Liver (tissue), 9 donors: ENCODE results near the gene COQ8A. TPM values are rescaled to one million over a fixed set of nuclear protein-coding genes. Genes with fewer than 3 reads are reported as not detected.

ENCODE experiments used
- DNase-seq: peaks from one replicate; pipeline ENCODE4 v3.0.0-alpha.2; 2017; ENCODE audit warnings: low spot score
- H3K27ac ChIP-seq, 2 donors: one replicate each; pipeline ENCODE4 v1.7.0; 2013; ENCODE audit warnings: inconsistent platforms in 2 of 2, low read length in 2 of 2, control low read depth in 1 of 2, low read depth in 1 of 2, mild to moderate bottlenecking in 1 of 2
- H3K27me3 ChIP-seq, 4 donors: one replicate each; pipeline versions ENCODE4 v1.6.1 to v1.7.0; 2013; ENCODE audit warnings: low read length in 3 of 4, inconsistent platforms in 1 of 4, mild to moderate bottlenecking in 1 of 4, moderate library complexity in 1 of 4; ENCODE audit not compliant: control insufficient read depth in 4 of 4, insufficient read depth in 4 of 4
- H3K36me3 ChIP-seq, 4 donors: one replicate each; pipeline versions ENCODE4 v1.6.1 to v1.7.0; 2013; ENCODE audit warnings: low read length in 3 of 4, mild to moderate bottlenecking in 3 of 4, low read depth in 1 of 4, moderate library complexity in 1 of 4; ENCODE audit not compliant: control insufficient read depth in 4 of 4, insufficient read depth in 3 of 4
- H3K4me1 ChIP-seq, 4 donors: one replicate each; pipeline versions ENCODE4 v1.6.1 to v1.7.0; 2013; ENCODE audit warnings: low read length in 3 of 4, mild to moderate bottlenecking in 3 of 4, moderate library complexity in 1 of 4; ENCODE audit not compliant: control insufficient read depth in 4 of 4, insufficient read depth in 4 of 4
- H3K4me3 ChIP-seq, 3 donors: one replicate each; pipeline versions ENCODE4 v1.6.1 to v1.7.0; 2013; ENCODE audit warnings: low read length in 3 of 3, control low read depth in 1 of 3, low read depth in 1 of 3, mild to moderate bottlenecking in 1 of 3
- H3K9ac ChIP-seq, 2 donors: one replicate each; pipeline ENCODE4 v1.7.0; 2013; ENCODE audit warnings: low read length in 2 of 2, mild to moderate bottlenecking in 2 of 2, moderate library complexity in 2 of 2, control low read depth in 1 of 2, low read depth in 1 of 2
- H3K9me3 ChIP-seq, 4 donors: one replicate each; pipeline versions ENCODE4 v1.6.1 to v1.7.0; 2013; ENCODE audit warnings: low read length in 3 of 4; ENCODE audit not compliant: control insufficient read depth in 4 of 4
- ATF3 ChIP-seq: IDR thresholded peaks from 2 replicates; pipeline ENCODE4 v1.6.1; 2016; ENCODE audit warnings: antibody characterized with exemption
- CTCF ChIP-seq: fragments of 150-350 bp; IDR thresholded peaks from 2 replicates; pipeline ENCODE4 v1.5.1; 2017; ENCODE audit warnings: improper control_type of control experiment, low read depth, low read length; ENCODE audit not compliant: missing input control
- FOXA1 ChIP-seq: IDR thresholded peaks from 2 replicates; pipeline ENCODE4 v1.6.1; 2016; ENCODE audit warnings: antibody characterized with exemption
- FOXA2 ChIP-seq: IDR thresholded peaks from 2 replicates; pipeline ENCODE4 v1.6.1; 2016; ENCODE audit warnings: antibody characterized with exemption
- GABPA ChIP-seq, 2 donors: IDR thresholded peaks in 1 of 2; conservative IDR thresholded peaks in 1 of 2; 2 replicates each; pipeline ENCODE4 v1.6.1; 2016; ENCODE audit warnings: antibody characterized with exemption in 2 of 2, mild to moderate bottlenecking in 1 of 2, moderate library complexity in 1 of 2
- HNF4A ChIP-seq, 2 donors: conservative IDR thresholded peaks; 2 replicates each; pipeline ENCODE4 v1.6.1; 2016; ENCODE audit warnings: antibody characterized with exemption in 2 of 2, mild to moderate bottlenecking in 2 of 2
- HNF4G ChIP-seq: IDR thresholded peaks from 2 replicates; pipeline ENCODE4 v1.6.1; 2016; ENCODE audit warnings: antibody characterized with exemption
- JUND ChIP-seq, 2 donors: IDR thresholded peaks; 2 replicates each; pipeline ENCODE4 v1.6.1; 2016; ENCODE audit warnings: antibody characterized with exemption in 2 of 2
- MAX ChIP-seq: IDR thresholded peaks from 2 replicates; pipeline ENCODE4 v1.6.1; 2016; ENCODE audit warnings: antibody characterized with exemption
- NR2F2 ChIP-seq: IDR thresholded peaks from 2 replicates; pipeline ENCODE4 v1.6.1; 2016; ENCODE audit warnings: antibody characterized with exemption
- RAD21 ChIP-seq, 2 donors: IDR thresholded peaks; 2 replicates each; pipeline ENCODE4 v1.6.1; 2016; ENCODE audit warnings: antibody characterized with exemption in 2 of 2, mild to moderate bottlenecking in 2 of 2
- REST ChIP-seq: IDR thresholded peaks from 2 replicates; pipeline ENCODE4 v1.6.1; 2016; ENCODE audit warnings: antibody characterized with exemption, mild to moderate bottlenecking
- RXRA ChIP-seq, 2 donors: IDR thresholded peaks; 2 replicates each; pipeline ENCODE4 v1.6.1; 2017 to 2018; ENCODE audit warnings: antibody characterized with exemption in 2 of 2, mild to moderate bottlenecking in 1 of 2
- SP1 ChIP-seq: IDR thresholded peaks from 2 replicates; pipeline ENCODE4 v1.6.1; 2018; ENCODE audit warnings: antibody characterized with exemption, mild to moderate bottlenecking
- TAF1 ChIP-seq: conservative IDR thresholded peaks from 2 replicates; pipeline ENCODE4 v1.6.1; 2016; ENCODE audit warnings: antibody characterized with exemption, mild to moderate bottlenecking
- YY1 ChIP-seq: IDR thresholded peaks from 2 replicates; pipeline ENCODE4 v1.6.1; 2016; ENCODE audit warnings: antibody characterized with exemption, mild to moderate bottlenecking
- ZBTB33 ChIP-seq: IDR thresholded peaks from 2 replicates; pipeline ENCODE4 v1.6.1; 2016; ENCODE audit warnings: antibody characterized with exemption
- WGBS: extraction: QIAGEN DNeasy Blood & Tissue Kit; methylation state at CpG from one replicate; pipeline ENCODE4 v1.1.7; 2013; 5-methylcytosine and 5-hydroxymethylcytosine counted together
- polyA plus RNA-seq, 2 donors: library from polyadenylated mRNA; stranded (reverse) in 1 of 2; unstranded in 1 of 2; fragments of 200-250 nt in 1 of 2; fragments of >200 nt in 1 of 2; fragmentation: Nextera tagmentation in 1 of 2; extraction: Ambion mirVana in 1 of 2; gene quantifications; one replicate each; pipeline versions ENCODE4 v1.2.1 to v1.2.3, GENCODE V29; 2013 to 2015
- total RNA-seq, 2 donors: library from RNA; depleted of rRNA; stranded (reverse); fragments of >200 nt; gene quantifications; one replicate each; pipeline ENCODE4 v1.2.3, GENCODE V29; 2014
- donor health status: healthy.
- donor health status: healthy.
- donor health status: healthy.
- donor health status: healthy.
- donor health status: healthy.

COQ8A gene
- total and polyA plus RNA-seq, 4 donors, result 24.4 to 60.0 (median 54.9) TPM

- Histone ChIP-seq H3K27me3 (no peaks in the 10 kb centered on the region), H3K9ac (no peak overlapping the region), H3K36me3 (no peaks in the 10 kb centered on the region), H3K9me3 (no peaks in the 10 kb centered on the region), H3K4me1 (peaks cover 0 to 6% (median 0%) of the 10 kb centered on the region in 4 donors), H3K4me3 (no peak overlapping the region), H3K27ac (no peak overlapping the region)
- TF ChIP-seq NR2F2, result no peak
- no peak for DNase-seq
- WGBS, result 96% methylated on average over 1 of the region's 1 CpG
Measured at GRCh38 chr1:226908913-226909312, 31.2 kb upstream of the COQ8A start.

- 30% methylated on average over 13 of the region's 13 CpGs for WGBS
- peaks cover 0 to 6% (median 0%) of the 10 kb centered on the region in 4 donors for H3K4me1 ChIP-seq
- TF ChIP-seq RAD21 (IDR thresholded peaks at IDR 0.05) (peak; percentile 98 to 99), CTCF (peak; percentile 74), ATF3 (no peak), YY1 (peak; percentile 85), HNF4G (no peak)
- no peaks in the 10 kb centered on the region for H3K36me3 ChIP-seq
- DNase-seq, result peak; percentile 68
- no peak overlapping the region for H3K27ac ChIP-seq
- H3K9me3 ChIP-seq, result no peaks in the 10 kb centered on the region
- no peaks in the 10 kb centered on the region for H3K27me3 ChIP-seq
- no peak overlapping the region for H3K4me3 ChIP-seq
- H3K9ac ChIP-seq, result no peak overlapping the region
Measured at GRCh38 chr1:226912587-226913176, 27.4 kb upstream of the COQ8A start.

GRCh38 chr1:226915672-226915995 lies 24.5 kb upstream of the COQ8A start:
- H3K9ac ChIP-seq, result no peak overlapping the region
- H3K4me1 ChIP-seq, result peaks cover 0 to 11% (median 5%) of the 10 kb centered on the region in 4 donors
- no peaks in the 10 kb centered on the region for H3K36me3 ChIP-seq
- no peaks in the 10 kb centered on the region for H3K27me3 ChIP-seq
- 88% methylated on average over 3 of the region's 3 CpGs for WGBS
- no peak for DNase-seq
- no peak overlapping the region for H3K4me3 ChIP-seq
- no peak overlapping the region for H3K27ac ChIP-seq
- no peaks in the 10 kb centered on the region for H3K9me3 ChIP-seq
- TF ChIP-seq CTCF (no peak), RXRA (IDR thresholded peaks at IDR 0.05) (no peak), YY1 (no peak), RAD21 (IDR thresholded peaks at IDR 0.05) (no peak), JUND (IDR thresholded peaks at IDR 0.05) (no peak), FOXA2 (no peak), TAF1 (no peak), NR2F2 (no peak), ZBTB33 (no peak), HNF4A (conservative IDR thresholded peaks at IDR 0.05) (no peak), ATF3 (no peak), MAX (no peak), FOXA1 (no peak), GABPA (IDR thresholded peaks at IDR 0.05 in 1 of 2, conservative IDR thresholded peaks at IDR 0.05 in 1 of 2) (no peak), HNF4G (no peak), REST (no peak), SP1 (no peak)
